Keratinocyte (primary cell): ENCODE measurements around the gene RUNX1.

Experiments
- EZH2 ChIP-seq: IDR thresholded peaks from one replicate; pipeline ENCODE4 v1.6.1; 2012; ENCODE audit warnings: inconsistent platforms, mild to moderate bottlenecking, low read length, moderate library complexity
- TF ChIP-seq, protein P1 (sequence below), 3 experiments: IDR thresholded peaks in 1 of 3; conservative IDR thresholded peaks in 1 of 3; optimal IDR thresholded peaks in 1 of 3; 2 replicates in 2 of 3; 3 replicates in 1 of 3; pipeline versions ENCODE3 to v1.5.1; 2011; ENCODE audit warnings: low read length in 3 of 3, mild to moderate bottlenecking in 3 of 3, moderate library complexity in 2 of 3, control low read depth in 1 of 3, inconsistent platforms in 1 of 3; ENCODE audit not compliant: insufficient read depth in 2 of 3; ENCODE audit errors: extremely low read depth in 1 of 3

GRCh38 chr21:35083246-35083645 lies 34.1 kb upstream of the RUNX1 start:
- TF ChIP-seq, protein P1, sequence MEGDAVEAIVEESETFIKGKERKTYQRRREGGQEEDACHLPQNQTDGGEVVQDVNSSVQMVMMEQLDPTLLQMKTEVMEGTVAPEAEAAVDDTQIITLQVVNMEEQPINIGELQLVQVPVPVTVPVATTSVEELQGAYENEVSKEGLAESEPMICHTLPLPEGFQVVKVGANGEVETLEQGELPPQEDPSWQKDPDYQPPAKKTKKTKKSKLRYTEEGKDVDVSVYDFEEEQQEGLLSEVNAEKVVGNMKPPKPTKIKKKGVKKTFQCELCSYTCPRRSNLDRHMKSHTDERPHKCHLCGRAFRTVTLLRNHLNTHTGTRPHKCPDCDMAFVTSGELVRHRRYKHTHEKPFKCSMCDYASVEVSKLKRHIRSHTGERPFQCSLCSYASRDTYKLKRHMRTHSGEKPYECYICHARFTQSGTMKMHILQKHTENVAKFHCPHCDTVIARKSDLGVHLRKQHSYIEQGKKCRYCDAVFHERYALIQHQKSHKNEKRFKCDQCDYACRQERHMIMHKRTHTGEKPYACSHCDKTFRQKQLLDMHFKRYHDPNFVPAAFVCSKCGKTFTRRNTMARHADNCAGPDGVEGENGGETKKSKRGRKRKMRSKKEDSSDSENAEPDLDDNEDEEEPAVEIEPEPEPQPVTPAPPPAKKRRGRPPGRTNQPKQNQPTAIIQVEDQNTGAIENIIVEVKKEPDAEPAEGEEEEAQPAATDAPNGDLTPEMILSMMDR (optimal IDR thresholded peaks at IDR 0.05 in 1 of 3, IDR thresholded peaks at IDR 0.05 in 1 of 3, conservative IDR thresholded peaks at IDR 0.05 in 1 of 3; ENCODE audit: extremely low read depth in 1 of 3, insufficient read depth in 2 of 3, low read length in 3 of 3) = no peak
- TF ChIP-seq EZH2 = no peak
